ENCODE data around the gene NEUROG1.

The NEUROG1 gene

DNA sequence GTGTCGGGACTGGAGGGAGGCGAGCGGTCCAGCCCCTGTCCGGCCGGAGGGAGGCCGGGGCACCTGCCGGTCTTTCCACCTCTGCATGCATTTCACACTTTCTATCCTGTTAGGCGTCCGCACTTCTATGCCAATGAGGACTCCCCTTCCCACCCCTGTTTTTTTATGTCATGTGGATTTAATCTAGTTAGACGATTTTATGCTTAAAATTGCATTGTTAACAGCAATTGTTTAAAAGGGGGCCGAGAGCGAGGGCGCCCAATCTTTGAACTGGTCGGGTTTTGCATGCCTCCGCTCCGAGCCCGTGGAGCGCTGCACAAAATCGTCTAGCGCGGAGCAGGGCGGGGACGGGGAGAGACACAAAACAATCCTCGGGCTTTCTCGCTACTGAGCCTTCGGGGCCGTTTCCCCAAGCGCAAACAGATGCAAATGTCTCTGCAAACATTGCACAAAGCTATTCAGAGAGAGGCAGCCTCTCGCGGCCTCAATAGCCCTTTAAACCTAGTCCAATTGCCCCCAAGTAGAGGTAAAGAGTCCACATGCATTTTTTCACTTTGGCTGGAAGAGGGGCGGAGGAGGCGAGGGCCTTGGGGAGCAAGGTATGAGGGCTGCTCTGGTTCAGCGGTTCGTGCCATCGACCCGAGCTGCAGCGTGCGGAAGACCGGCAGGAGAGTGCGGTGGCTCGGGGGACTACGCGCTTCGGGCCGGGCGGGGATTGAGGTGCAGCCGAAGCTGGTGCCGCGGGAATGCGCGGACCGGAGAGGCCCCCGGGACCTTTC lies 46.1 kb downstream of the NEUROG1 start:
- TF ChIP-seq, protein P1, sequence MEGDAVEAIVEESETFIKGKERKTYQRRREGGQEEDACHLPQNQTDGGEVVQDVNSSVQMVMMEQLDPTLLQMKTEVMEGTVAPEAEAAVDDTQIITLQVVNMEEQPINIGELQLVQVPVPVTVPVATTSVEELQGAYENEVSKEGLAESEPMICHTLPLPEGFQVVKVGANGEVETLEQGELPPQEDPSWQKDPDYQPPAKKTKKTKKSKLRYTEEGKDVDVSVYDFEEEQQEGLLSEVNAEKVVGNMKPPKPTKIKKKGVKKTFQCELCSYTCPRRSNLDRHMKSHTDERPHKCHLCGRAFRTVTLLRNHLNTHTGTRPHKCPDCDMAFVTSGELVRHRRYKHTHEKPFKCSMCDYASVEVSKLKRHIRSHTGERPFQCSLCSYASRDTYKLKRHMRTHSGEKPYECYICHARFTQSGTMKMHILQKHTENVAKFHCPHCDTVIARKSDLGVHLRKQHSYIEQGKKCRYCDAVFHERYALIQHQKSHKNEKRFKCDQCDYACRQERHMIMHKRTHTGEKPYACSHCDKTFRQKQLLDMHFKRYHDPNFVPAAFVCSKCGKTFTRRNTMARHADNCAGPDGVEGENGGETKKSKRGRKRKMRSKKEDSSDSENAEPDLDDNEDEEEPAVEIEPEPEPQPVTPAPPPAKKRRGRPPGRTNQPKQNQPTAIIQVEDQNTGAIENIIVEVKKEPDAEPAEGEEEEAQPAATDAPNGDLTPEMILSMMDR (IDR thresholded peaks at IDR 0.05; ENCODE audit: borderline replicate concordance, insufficient read depth, low read depth, low read length) = no peak
- H3K4me3 ChIP-seq (ENCODE audit: low read depth, low read length) = no peak overlapping the region

DNA sequence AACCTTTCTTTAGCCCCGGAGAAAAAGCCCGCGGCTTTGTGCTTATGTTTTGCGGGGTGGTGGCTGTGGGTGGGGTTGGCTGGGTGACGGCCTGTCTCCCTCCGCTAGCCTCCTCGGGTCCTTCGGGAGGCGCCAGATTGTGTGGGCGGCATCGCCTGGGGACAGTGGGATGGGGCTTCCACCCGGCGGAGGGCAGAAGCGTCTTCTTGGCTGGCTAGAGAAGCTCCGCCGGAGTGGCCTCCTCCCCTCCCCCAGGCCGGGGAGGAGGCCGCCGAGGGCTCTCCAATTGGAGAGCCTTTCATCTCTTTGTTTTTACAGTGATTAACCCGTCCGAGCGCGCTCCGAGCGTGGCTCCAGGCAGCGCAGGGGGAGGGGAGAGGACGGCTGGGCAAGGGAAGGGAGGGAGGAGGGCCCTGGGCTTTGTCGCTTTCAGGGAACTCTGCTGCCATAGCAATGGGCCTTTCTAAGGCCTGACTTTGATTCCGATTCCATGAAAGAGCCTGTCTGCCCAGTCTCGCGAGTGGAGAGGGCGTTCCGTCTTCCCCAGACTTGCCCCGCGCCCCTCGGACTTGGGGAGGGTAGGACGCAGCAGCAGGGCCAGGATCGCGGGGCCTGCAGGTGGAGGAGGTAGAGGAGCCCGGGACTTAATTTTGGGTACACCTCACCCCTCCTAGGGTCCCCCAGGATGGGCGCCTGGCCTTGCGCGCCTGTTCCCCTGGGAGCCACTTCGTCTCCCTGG lies 46.9 kb downstream of the NEUROG1 start:
- no peak overlapping the region for H3K4me3 ChIP-seq (ENCODE audit: low read depth, low read length)
- TF ChIP-seq, protein P1 (IDR thresholded peaks at IDR 0.05; ENCODE audit: borderline replicate concordance, insufficient read depth, low read depth, low read length) = no peak

DNA sequence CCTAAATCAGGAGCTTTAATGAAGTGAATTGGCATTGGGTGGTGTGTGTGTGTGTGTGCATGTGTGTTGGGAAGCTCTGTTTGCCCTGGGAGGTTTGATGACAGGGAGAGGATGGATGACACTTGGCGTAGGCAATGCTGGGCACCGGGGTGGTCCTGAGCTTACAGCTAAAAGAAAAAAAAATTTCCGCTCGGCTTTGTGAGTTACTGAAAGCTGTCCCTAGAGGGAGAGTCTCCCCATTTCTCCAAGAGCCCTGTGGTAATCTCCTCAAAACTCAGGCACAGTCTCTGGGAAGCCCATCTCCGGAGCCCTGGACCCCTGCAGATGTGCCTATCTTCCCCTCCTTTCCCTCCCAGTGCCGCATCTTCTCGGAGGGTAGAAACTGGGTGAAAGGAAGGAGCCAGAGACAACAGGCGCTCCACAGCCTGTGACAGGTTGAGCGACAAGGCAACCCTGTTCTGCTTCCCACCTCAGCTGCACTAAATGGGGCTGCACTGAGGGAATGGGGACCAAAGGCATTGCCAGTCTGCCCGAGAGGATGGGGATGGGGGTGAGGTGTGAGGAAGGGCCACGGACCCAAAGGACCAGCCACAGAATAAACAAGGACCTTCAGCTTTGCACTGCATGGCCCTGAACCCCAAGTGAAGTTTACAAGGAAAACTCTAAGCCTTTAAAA lies 47.8 kb downstream of the NEUROG1 start:
- TF ChIP-seq, protein P1 (IDR thresholded peaks at IDR 0.05; ENCODE audit: borderline replicate concordance, insufficient read depth, low read depth, low read length) = no peak
- no peak overlapping the region for H3K4me3 ChIP-seq (ENCODE audit: low read depth, low read length)

DNA sequence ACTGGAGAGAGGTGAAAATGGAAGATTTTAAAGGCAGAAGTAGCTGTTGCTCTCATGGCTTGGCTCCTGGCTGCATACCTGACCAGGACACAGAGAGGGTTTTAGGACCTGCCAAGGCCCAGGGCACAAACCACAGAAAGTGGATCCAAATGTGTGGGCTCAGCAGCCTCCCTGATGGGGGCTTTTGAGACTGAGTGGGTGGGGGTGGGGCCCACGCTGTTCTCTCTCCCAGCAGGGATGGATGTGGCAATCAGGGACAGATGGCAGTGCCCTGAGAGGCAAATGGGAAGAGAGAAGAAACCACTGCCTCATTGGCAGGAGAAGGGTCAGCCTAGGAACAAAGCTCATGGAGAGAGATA lies 48.7 kb downstream of the NEUROG1 start:
- TF ChIP-seq, protein P1 (IDR thresholded peaks at IDR 0.05; ENCODE audit: borderline replicate concordance, insufficient read depth, low read depth, low read length) = no peak
- H3K4me3 ChIP-seq (ENCODE audit: low read depth, low read length) = no peak overlapping the region

DNA sequence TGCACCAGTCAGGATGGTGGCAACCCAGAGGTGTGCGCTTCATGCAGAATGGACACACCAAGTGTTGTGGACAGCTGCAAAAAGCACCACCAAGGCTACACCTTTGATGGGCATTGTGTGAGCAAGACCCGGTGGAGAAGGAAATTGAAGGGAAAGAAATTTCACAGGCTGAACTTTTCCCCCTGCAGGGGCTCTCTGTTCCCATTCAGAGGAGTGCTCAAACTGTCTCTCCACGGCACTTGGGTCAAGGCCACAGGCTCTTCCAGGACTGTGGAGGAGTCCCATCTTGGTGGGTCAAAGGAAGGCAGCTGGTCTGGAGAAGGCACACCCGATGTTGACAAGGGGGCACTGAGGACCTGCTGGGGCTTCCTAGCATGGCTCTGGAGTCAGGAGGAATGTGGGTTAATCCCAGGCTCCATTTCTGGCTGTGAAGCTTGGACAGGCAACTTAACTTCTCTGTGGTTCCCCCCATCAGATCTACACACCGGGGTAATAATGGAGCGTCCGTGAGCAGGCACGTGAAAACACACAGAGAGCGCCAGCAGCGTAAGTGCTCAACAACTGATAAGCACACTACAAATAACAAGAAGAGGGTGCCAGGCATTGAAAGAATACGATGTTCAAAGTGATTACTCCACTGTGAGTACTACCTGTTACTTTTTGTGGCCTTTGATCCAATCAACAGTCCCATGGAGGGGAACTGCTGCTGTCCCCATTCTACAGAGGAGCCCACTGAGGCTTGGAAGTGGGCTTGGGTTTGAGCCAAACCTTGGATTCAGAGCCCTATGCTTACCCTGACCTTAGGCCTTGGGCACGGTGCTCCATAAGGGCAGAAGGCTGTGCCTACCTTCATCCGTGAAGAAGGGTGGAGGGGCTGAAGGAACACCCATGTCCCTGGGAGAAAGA lies 49.4 kb downstream of the NEUROG1 start:
- H3K4me3 ChIP-seq (ENCODE audit: low read depth, low read length) = no peak overlapping the region
- TF ChIP-seq, protein P1 (IDR thresholded peaks at IDR 0.05; ENCODE audit: borderline replicate concordance, insufficient read depth, low read depth, low read length) = no peak

DNA sequence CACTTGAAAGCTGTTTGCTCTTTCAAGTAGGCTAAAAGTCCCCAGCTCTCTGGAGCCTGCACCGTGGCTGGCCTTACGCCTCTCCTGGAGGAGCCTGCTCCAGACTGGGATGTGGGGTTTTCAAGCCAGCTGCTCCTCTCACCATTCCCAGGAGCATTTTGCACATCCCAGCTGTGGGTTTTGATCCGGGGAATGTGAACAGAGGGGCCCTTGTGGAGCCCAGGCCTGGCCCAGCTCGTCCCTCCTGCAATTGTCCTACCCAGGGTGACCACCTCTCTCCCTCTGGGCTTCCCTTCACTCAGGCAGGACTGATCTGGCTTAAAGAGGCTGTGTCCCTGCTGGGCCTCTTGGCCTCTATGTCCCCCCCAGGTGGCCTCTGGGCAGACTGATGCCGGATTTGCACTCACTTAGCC lies 51.1 kb downstream of the NEUROG1 start:
- TF ChIP-seq, protein P1 (IDR thresholded peaks at IDR 0.05; ENCODE audit: borderline replicate concordance, insufficient read depth, low read depth, low read length) = no peak
- H3K4me3 ChIP-seq (ENCODE audit: low read depth, low read length) = no peak overlapping the region
